IPS-15b (cell line): ENCODE data around the gene KATNB1.
"Not testable (repeated sequence)": the region's sequence is repeated elsewhere in the genome, so short reads cannot be mapped to it uniquely, and the experiment has no call there.

Experiments
- H3K27me3 ChIP-seq: one replicate; pipeline ENCODE4 v1.6.1; 2013; ENCODE audit warnings: low read length; ENCODE audit not compliant: control insufficient read depth, insufficient read depth
- H3K36me3 ChIP-seq: one replicate; pipeline ENCODE4 v1.6.1; 2013; ENCODE audit warnings: low read length; ENCODE audit not compliant: control insufficient read depth, insufficient read depth
- H3K4me1 ChIP-seq: one replicate; pipeline ENCODE4 v1.6.1; 2013; ENCODE audit warnings: mild to moderate bottlenecking, low read length; ENCODE audit not compliant: control insufficient read depth, insufficient read depth
- H3K4me3 ChIP-seq: one replicate; pipeline ENCODE4 v1.5.1; 2013; ENCODE audit warnings: low read depth, low read length
- H3K9ac ChIP-seq: one replicate; pipeline ENCODE4 v1.6.1; 2013; ENCODE audit warnings: low read depth, mild to moderate bottlenecking, low read length
- H3K9me3 ChIP-seq: one replicate; pipeline ENCODE4 v1.6.1; 2013; ENCODE audit warnings: mild to moderate bottlenecking, low read length; ENCODE audit not compliant: control insufficient read depth, insufficient read depth

The KATNB1 gene

GRCh38 chr16:57740423-57741071 lies 5.0 kb downstream of the KATNB1 start:
- H3K4me3 ChIP-seq, result no peak overlapping the region
- H3K4me1 ChIP-seq, result peaks cover 4% of the 10 kb centered on the region
- no peaks in the 10 kb centered on the region for H3K27me3 ChIP-seq
- H3K9ac ChIP-seq, result no peak overlapping the region
- H3K36me3 ChIP-seq, result peaks cover 18% of the 10 kb centered on the region
- H3K9me3 ChIP-seq, result no peaks in the 10 kb centered on the region

- Histone ChIP-seq H3K9me3 (no peaks in the 10 kb centered on the region), H3K27me3 (no peaks in the 10 kb centered on the region), H3K4me3 (no peak overlapping the region), H3K36me3 (peaks cover 18% of the 10 kb centered on the region), H3K4me1 (no peaks in the 10 kb centered on the region), H3K9ac (no peak overlapping the region)
These were observed 6.2 kb downstream of the KATNB1 start for GRCh38 chr16:57741660-57742191.

GRCh38 chr16:57742543-57742942 lies 7.0 kb downstream of the KATNB1 start:
- Histone ChIP-seq H3K4me3 (no peak overlapping the region), H3K27me3 (no peaks in the 10 kb centered on the region), H3K9ac (no peak overlapping the region), H3K36me3 (peaks cover 15% of the 10 kb centered on the region), H3K9me3 (no peaks in the 10 kb centered on the region), H3K4me1 (no peaks in the 10 kb centered on the region)

GRCh38 chr16:57743458-57743857 lies 7.9 kb downstream of the KATNB1 start:
- no peaks in the 10 kb centered on the region for H3K4me1 ChIP-seq
- no peak overlapping the region for H3K4me3 ChIP-seq
- no peaks in the 10 kb centered on the region for H3K27me3 ChIP-seq
- peaks cover 15% of the 10 kb centered on the region for H3K36me3 ChIP-seq
- no peaks in the 10 kb centered on the region for H3K9me3 ChIP-seq
- H3K9ac ChIP-seq, result no peak overlapping the region

GRCh38 chr16:57743886-57744641 lies 8.5 kb downstream of the KATNB1 start:
- Histone ChIP-seq H3K9me3 (no peaks in the 10 kb centered on the region), H3K9ac (no peak overlapping the region), H3K4me1 (no peaks in the 10 kb centered on the region), H3K27me3 (no peaks in the 10 kb centered on the region), H3K4me3 (no peak overlapping the region), H3K36me3 (peaks cover 10% of the 10 kb centered on the region)

- Histone ChIP-seq H3K4me3 (no peak overlapping the region), H3K27me3 (no peaks in the 10 kb centered on the region), H3K9me3 (no peaks in the 10 kb centered on the region), H3K36me3 (peaks cover 10% of the 10 kb centered on the region), H3K4me1 (no peaks in the 10 kb centered on the region), H3K9ac (no peak overlapping the region)
These were observed 9.0 kb downstream of the KATNB1 start for GRCh38 chr16:57744642-57744903.

GRCh38 chr16:57745768-57746167 lies 10.2 kb downstream of the KATNB1 start:
- no peaks in the 10 kb centered on the region for H3K9me3 ChIP-seq
- H3K4me1 ChIP-seq, result no peaks in the 10 kb centered on the region
- peaks cover 10% of the 10 kb centered on the region for H3K36me3 ChIP-seq
- no peaks in the 10 kb centered on the region for H3K27me3 ChIP-seq
- no peak overlapping the region for H3K4me3 ChIP-seq
- no peak overlapping the region for H3K9ac ChIP-seq

- peaks cover 15% of the 10 kb centered on the region for H3K36me3 ChIP-seq
These were observed 10.7 kb downstream of the KATNB1 start for GRCh38 chr16:57746316-57746715.

GRCh38 chr16:57747091-57747490 lies 11.5 kb downstream of the KATNB1 start:
- H3K4me1 ChIP-seq, result no peaks in the 10 kb centered on the region
- H3K27me3 ChIP-seq, result no peaks in the 10 kb centered on the region
- H3K36me3 ChIP-seq, result peaks cover 23% of the 10 kb centered on the region
- no peaks in the 10 kb centered on the region for H3K9me3 ChIP-seq
- no peak overlapping the region for H3K9ac ChIP-seq
- H3K4me3 ChIP-seq, result no peak overlapping the region

More at GRCh38 chr16:57746316-57746715, 10.7 kb downstream of the KATNB1 start:
- not testable (repeated sequence) for H3K4me1 ChIP-seq, H3K9me3 ChIP-seq, H3K4me3 ChIP-seq, H3K9ac ChIP-seq, H3K27me3 ChIP-seq

GRCh38 chr16:57747496-57747895 lies 11.9 kb downstream of the KATNB1 start:
- Histone ChIP-seq H3K9me3 (no peaks in the 10 kb centered on the region), H3K4me1 (no peaks in the 10 kb centered on the region), H3K36me3 (peaks cover 26% of the 10 kb centered on the region), H3K27me3 (no peaks in the 10 kb centered on the region), H3K4me3 (no peak overlapping the region), H3K9ac (no peak overlapping the region)

GRCh38 chr16:57747996-57748395 lies 12.4 kb downstream of the KATNB1 start:
- H3K9me3 ChIP-seq, result no peaks in the 10 kb centered on the region
- no peaks in the 10 kb centered on the region for H3K27me3 ChIP-seq
- peaks cover 29% of the 10 kb centered on the region for H3K36me3 ChIP-seq
- no peak overlapping the region for H3K9ac ChIP-seq
- no peak overlapping the region for H3K4me3 ChIP-seq
- H3K4me1 ChIP-seq, result no peaks in the 10 kb centered on the region

GRCh38 chr16:57748596-57748995 lies 13.0 kb downstream of the KATNB1 start:
- Histone ChIP-seq H3K9me3 (no peaks in the 10 kb centered on the region), H3K9ac (no peak overlapping the region), H3K36me3 (peaks cover 35% of the 10 kb centered on the region), H3K4me1 (no peaks in the 10 kb centered on the region), H3K27me3 (no peaks in the 10 kb centered on the region), H3K4me3 (no peak overlapping the region)
